Large intestine (tissue), 3 donors: ENCODE measurements around the gene OR10A6. TPM values are rescaled to one million over a fixed set of nuclear protein-coding genes. Genes with fewer than 3 reads are reported as not detected.

Source experiments
- DNase-seq, 2 donors: peaks; one replicate each; pipeline versions ENCODE4 v3.0.0 to v3.0.0-alpha.2; 2013
- H3K27ac ChIP-seq: one replicate; pipeline ENCODE4 v1.5.1; 2013; ENCODE audit warnings: low read length
- H3K27me3 ChIP-seq: 2 replicates; pipeline ENCODE4 v1.6.1; 2013; ENCODE audit warnings: low read length; ENCODE audit not compliant: control insufficient read depth, insufficient read depth
- H3K36me3 ChIP-seq: 2 replicates; pipeline ENCODE4 v1.6.1; 2013; ENCODE audit warnings: low read length; ENCODE audit not compliant: control insufficient read depth, insufficient read depth
- H3K4me1 ChIP-seq: one replicate; pipeline ENCODE4 v1.6.1; 2013; ENCODE audit warnings: low read length; ENCODE audit not compliant: control insufficient read depth, insufficient read depth
- H3K4me3 ChIP-seq: one replicate; pipeline ENCODE4 v1.5.1; 2013; ENCODE audit warnings: low read length
- H3K9me3 ChIP-seq: one replicate; pipeline ENCODE4 v1.6.1; 2013; ENCODE audit warnings: mild to moderate bottlenecking, low read depth, low read length, moderate library complexity; ENCODE audit not compliant: control insufficient read depth
- WGBS: methylation state at CpG from one replicate; pipeline ENCODE4 v1.1.5; 2013; ENCODE audit warnings: low lambda C conversion rate; ENCODE audit not compliant: insufficient coverage; 5-methylcytosine and 5-hydroxymethylcytosine counted together
- polyA plus RNA-seq: library from polyadenylated mRNA; unstranded; fragments of 120-200 nt; gene quantifications from one replicate; pipeline ENCODE4 v1.2.1, GENCODE V29; 2013

The OR10A6 gene
- polyA plus RNA-seq, 1 donor = 0.06 TPM

- Histone ChIP-seq H3K4me1 (no peaks in the 10 kb centered on the region), H3K9me3 (no peaks in the 10 kb centered on the region), H3K36me3 (no peaks in the 10 kb centered on the region), H3K4me3 (no peak overlapping the region), H3K27ac (no peak overlapping the region), H3K27me3 (no peaks in the 10 kb centered on the region)
- no peak for DNase-seq
These were observed 33.8 kb upstream of the OR10A6 start for GRCh38 chr11:7964873-7965272.

DNA sequence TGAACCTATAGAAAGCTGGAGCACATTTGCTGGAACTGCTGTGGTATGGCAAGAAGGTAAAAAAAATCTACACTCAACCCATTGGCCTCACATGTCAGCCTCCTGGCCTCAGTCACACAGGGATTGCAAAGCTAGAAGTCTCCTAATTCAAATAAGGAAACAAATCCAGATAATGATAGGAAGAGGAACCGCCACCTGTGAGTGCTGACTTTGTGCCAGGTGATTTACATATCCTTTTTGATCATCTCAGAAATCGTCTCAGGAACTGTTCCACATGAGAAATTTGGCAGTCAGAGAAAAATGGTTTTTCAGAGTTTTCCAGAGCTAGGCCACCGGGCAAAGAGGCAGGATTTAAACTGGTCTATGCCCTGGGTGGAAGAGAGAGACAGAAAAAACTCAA is 33.2 kb upstream of the OR10A6 start:
- H3K27ac ChIP-seq = no peak overlapping the region
- H3K4me3 ChIP-seq = no peak overlapping the region
- H3K27me3 ChIP-seq = no peaks in the 10 kb centered on the region
- H3K9me3 ChIP-seq = no peaks in the 10 kb centered on the region
- H3K36me3 ChIP-seq = no peaks in the 10 kb centered on the region
- 92% methylated on average over 1 of the region's 3 CpGs for WGBS
- H3K4me1 ChIP-seq = no peaks in the 10 kb centered on the region
- no peak for DNase-seq

GRCh38 chr11:7955191-7955590 is 24.1 kb upstream of the OR10A6 start:
- Histone ChIP-seq H3K9me3 (no peaks in the 10 kb centered on the region), H3K36me3 (no peaks in the 10 kb centered on the region), H3K4me3 (no peak overlapping the region), H3K27ac (no peak overlapping the region), H3K27me3 (no peaks in the 10 kb centered on the region), H3K4me1 (no peaks in the 10 kb centered on the region)
- DNase-seq = no peak
- WGBS = 29% methylated on average over 1 of the region's 1 CpG

DNA sequence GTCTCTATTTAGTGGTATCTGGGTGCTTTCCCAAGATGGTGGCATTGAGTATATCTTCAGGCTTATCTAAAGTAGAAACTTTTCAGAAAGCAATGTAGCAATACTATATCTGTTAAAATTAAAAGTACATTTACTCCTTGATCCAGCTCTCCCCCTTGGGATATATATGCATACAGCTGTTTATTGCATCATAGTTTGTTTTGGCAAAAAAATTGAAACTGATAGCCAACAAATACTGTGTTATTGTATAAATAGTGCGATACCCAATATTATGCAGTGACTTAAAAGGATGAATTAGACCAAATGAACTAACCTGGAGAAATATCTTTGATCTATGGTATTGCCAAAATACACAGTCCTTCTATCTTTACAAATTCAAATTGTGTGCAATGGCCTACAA is 18.9 kb upstream of the OR10A6 start:
- DNase-seq = no peak
- Histone ChIP-seq H3K27ac (no peak overlapping the region), H3K4me1 (no peaks in the 10 kb centered on the region), H3K4me3 (no peak overlapping the region), H3K36me3 (no peaks in the 10 kb centered on the region), H3K27me3 (peaks cover 2% of the 10 kb centered on the region), H3K9me3 (no peaks in the 10 kb centered on the region)
- WGBS = no CpG with 5 or more reads among the region's 1 CpG

DNA sequence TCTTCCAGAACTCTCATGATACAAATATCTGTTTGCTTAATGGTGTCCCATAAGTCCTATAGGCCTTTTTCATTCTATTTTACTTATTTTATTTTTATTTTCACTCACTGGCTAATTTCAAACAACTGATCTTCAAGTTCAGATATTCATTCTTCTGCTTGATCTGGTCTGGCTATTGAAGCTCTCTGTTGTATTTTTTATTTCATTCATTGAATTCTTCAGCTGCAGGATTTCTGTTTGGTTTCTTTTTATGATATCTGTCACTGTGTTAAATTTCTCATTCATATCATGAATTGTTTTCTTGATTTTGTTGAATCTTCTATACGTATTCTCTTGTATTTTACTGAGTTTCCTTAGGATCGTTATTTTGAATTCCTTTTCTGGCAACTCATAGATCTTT is 13.1 kb upstream of the OR10A6 start:
- Histone ChIP-seq H3K9me3 (peaks cover 7% of the 10 kb centered on the region), H3K4me3 (no peak overlapping the region), H3K27me3 (peaks cover 2% of the 10 kb centered on the region), H3K27ac (no peak overlapping the region), H3K36me3 (no peaks in the 10 kb centered on the region), H3K4me1 (no peaks in the 10 kb centered on the region)
- WGBS = 88% methylated on average over 1 of the region's 2 CpGs
- no peak for DNase-seq

- H3K4me3 ChIP-seq = no peak within 1 kb of the TSS
- no CpG with 5 or more reads among the region's 2 CpGs for WGBS
- H3K36me3 ChIP-seq = no peaks in the 10 kb centered on the region
- H3K4me1 ChIP-seq = no peaks in the 10 kb centered on the region
- H3K27ac ChIP-seq = no peak within 1 kb of the TSS
- no peak for DNase-seq
- H3K27me3 ChIP-seq = no peaks in the 10 kb centered on the region
- H3K9me3 ChIP-seq = peaks cover 7% of the 10 kb centered on the region
These were observed 10.5 kb upstream of the OR10A6 start, which contains the start of gene OR10A3 for GRCh38 chr11:7941608-7942007. TSS of gene OR10A3 (minus strand) at chr11:7941708. CDS start at chr11:7939520, 2,188 bp downstream.

DNA sequence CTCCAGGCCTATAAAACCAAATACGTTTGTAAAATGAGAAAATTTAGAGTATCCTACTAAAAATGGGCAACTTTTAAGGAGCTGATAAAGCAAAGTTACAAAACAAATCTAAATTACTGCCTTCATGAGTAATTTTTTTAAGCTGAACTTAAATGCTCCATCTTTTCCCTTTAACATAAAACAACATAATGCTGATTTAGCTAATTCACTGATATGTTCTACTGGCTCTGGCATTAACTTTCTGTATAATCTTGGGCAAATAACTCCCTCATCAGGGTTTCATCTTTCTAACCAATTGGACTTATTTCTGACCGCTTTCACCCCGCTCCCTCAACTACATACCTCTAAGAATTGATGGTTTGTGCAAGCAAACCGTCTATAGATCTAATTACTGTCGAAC is 10.1 kb upstream of the OR10A6 start:
- no peak for DNase-seq
- Histone ChIP-seq H3K4me3 (no peak overlapping the region), H3K9me3 (peaks cover 7% of the 10 kb centered on the region), H3K27ac (no peak overlapping the region), H3K36me3 (no peaks in the 10 kb centered on the region), H3K4me1 (no peaks in the 10 kb centered on the region), H3K27me3 (no peaks in the 10 kb centered on the region)
- 60% methylated on average over 2 of the region's 5 CpGs for WGBS

DNA sequence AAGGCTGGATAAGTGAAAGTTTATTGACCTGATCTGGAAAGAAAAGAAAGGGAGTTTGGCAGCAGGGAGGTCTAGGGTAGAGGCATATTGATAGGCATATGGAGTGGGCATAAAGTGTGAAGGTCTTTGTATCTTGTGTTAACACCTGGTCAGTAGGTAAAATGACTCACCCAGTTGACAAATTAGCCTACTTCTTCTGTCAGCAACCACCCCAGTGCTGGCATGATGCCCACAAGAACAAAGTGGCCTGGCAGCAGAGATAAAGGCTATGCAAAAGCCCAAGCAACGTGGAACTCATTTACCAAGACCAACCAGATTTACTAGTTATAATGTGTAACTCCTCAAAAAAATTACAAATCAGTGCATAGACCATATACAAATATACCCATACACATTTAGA is 5.5 kb upstream of the OR10A6 start:
- Histone ChIP-seq H3K4me3 (no peak overlapping the region), H3K4me1 (no peaks in the 10 kb centered on the region), H3K9me3 (no peaks in the 10 kb centered on the region), H3K27me3 (no peaks in the 10 kb centered on the region), H3K27ac (no peak overlapping the region), H3K36me3 (no peaks in the 10 kb centered on the region)
- no peak for DNase-seq
- WGBS = no CpG with 5 or more reads among the region's 1 CpG

- Histone ChIP-seq H3K36me3 (no peaks in the 10 kb centered on the region), H3K27me3 (peaks cover 2% of the 10 kb centered on the region), H3K4me1 (peaks cover 4% of the 10 kb centered on the region), H3K4me3 (no peak overlapping the region), H3K9me3 (peaks cover 4% of the 10 kb centered on the region), H3K27ac (no peak overlapping the region)
- WGBS = no CpG with 5 or more reads among the region's 6 CpGs
- DNase-seq = no peak
These were observed 3.4 kb downstream of the OR10A6 start for GRCh38 chr11:7927635-7928034.

DNA sequence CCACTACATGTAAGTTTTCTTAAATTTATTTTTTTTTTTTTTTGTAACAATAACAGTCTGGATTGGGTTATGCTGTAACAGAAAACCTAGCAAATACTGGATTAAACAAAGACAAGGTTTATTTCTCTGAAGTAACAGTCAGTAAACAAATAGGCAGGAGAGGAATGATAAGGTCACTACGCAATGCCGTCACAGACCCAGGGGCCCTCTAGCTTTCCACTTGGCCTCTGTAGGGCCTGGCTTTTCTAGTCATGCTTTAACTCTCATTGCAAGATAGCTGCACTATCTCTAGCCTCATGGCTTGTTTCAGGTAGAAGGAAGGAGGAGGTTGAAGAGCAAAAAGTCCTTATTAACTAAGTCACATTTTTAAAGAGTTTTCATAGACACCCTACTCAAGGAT is 6.5 kb downstream of the OR10A6 start:
- DNase-seq = peak; percentile 35 to 79
- Histone ChIP-seq H3K9me3 (peaks cover 4% of the 10 kb centered on the region), H3K27ac (peak overlapping the region; percentile 62), H3K4me1 (peaks cover 4% of the 10 kb centered on the region), H3K4me3 (no peak overlapping the region), H3K27me3 (no peaks in the 10 kb centered on the region), H3K36me3 (no peaks in the 10 kb centered on the region)
- no CpG with 5 or more reads among the region's 2 CpGs for WGBS

DNA sequence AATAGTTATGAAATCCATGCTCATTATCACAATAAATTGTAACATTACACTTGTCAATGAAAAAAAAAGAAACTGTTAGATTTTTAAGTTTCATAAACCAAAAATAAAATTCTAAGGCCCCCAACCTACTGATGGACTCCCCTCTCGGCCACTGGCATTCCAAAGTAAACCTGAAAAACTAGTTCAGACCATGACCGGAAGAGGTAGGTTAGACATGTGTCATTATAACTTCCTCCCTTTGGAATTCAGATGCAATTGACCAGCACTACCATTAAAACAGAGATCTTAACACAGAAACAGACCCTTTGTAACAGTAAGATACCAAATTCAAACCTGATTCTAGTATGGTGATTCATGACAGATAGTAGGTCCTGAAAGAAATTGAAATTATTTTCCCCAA is 12.9 kb downstream of the OR10A6 start:
- Histone ChIP-seq H3K4me3 (no peak overlapping the region), H3K27me3 (no peaks in the 10 kb centered on the region), H3K27ac (no peak overlapping the region), H3K36me3 (no peaks in the 10 kb centered on the region), H3K4me1 (no peaks in the 10 kb centered on the region), H3K9me3 (no peaks in the 10 kb centered on the region)
- WGBS = no CpG with 5 or more reads among the region's 2 CpGs
- DNase-seq = no peak
